ES-I3 (cell line): ENCODE results near the gene CDH11.

Experiments
- H3K36me3 ChIP-seq: 2 replicates; pipeline ENCODE4 v1.6.1; 2013; ENCODE audit warnings: mild to moderate bottlenecking, low read length, control low read depth, moderate library complexity; ENCODE audit not compliant: insufficient read depth
- H3K4me1 ChIP-seq: 2 replicates; pipeline ENCODE4 v1.6.1; 2013; ENCODE audit warnings: mild to moderate bottlenecking, control low read depth, low read length; ENCODE audit not compliant: insufficient read depth
- H3K9ac ChIP-seq: 2 replicates; pipeline ENCODE4 v1.6.1; 2013; ENCODE audit warnings: low read depth, mild to moderate bottlenecking, low read length, moderate library complexity
- H3K9me3 ChIP-seq: 2 replicates; pipeline ENCODE4 v1.6.1; 2013; ENCODE audit warnings: mild to moderate bottlenecking, low read length, moderate library complexity; ENCODE audit not compliant: control insufficient read depth, insufficient read depth

The CDH11 gene

DNA sequence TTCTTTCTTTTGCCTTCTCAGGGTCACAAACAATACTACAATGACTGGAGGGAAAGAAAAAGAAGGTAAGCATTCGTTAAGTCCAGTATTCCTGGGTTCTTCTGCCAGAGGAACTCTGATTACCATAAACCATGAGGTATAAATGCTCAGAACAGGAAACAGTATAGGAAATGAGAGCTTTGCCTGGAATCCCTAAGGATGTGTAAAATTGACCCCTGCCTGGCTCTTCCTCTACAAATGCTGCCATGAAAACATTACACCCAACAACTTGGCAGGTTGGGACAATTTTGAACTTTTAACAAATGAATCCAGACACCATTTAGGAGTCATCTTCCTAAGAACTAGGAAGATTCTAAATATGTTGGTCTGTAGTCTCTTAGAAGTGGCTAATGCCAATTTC is 173.8 kb downstream of the CDH11 start:
- Histone ChIP-seq H3K4me1 (no peaks in the 10 kb centered on the region), H3K9me3 (no peaks in the 10 kb centered on the region), H3K9ac (no peak overlapping the region), H3K36me3 (peaks cover 2% of the 10 kb centered on the region; the same call in 1 of the 2 replicates)

DNA sequence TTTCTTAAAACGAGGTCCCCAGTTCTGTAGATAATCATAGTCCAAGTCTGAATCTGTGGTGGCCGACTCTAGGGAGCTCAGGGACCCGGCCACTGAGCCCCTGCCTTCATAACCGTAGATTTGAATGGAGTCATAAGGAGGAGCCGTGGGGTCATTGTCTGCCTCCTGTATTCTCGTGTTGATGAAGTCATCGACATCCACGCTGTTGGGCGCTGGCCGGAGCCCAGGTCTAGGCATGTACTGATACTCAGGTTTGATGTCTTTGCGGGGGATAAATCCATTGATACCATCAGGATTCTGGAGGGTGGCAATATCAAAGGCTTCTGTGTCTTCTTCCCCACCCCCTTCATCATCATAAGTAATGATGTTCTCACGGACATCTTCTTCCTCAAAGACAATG is 174.2 kb downstream of the CDH11 start:
- H3K9me3 ChIP-seq: no peaks in the 10 kb centered on the region
- H3K36me3 ChIP-seq: peaks cover 2% of the 10 kb centered on the region; the same call in 1 of the 2 replicates

DNA sequence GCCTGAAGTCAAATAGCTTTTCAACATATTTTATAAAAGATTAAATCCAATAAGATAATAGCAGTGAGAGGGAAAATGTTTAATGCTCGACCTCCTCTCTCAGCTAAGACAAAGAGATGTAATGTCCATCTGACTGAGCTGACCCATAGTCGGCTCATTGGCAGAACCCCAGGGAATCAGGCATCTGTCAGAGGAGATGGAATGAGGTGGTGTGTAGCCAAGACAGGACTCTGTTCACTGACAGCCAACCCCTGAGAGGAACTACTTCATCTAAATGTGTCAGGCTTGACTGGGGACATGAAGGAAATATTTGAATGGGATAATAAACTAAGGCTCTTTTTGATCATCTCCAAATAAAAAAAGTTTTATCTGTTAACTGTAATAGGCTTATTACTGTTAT is 188.0 kb downstream of the CDH11 start:
- Histone ChIP-seq H3K9me3 (no peaks in the 10 kb centered on the region), H3K9ac (no peak overlapping the region), H3K36me3 (no peaks in the 10 kb centered on the region), H3K4me1 (no peaks in the 10 kb centered on the region)

More for the DNA sequence above, 174.2 kb downstream of the CDH11 start:
- Histone ChIP-seq H3K4me1 (no peaks in the 10 kb centered on the region), H3K9ac (no peak overlapping the region)

DNA sequence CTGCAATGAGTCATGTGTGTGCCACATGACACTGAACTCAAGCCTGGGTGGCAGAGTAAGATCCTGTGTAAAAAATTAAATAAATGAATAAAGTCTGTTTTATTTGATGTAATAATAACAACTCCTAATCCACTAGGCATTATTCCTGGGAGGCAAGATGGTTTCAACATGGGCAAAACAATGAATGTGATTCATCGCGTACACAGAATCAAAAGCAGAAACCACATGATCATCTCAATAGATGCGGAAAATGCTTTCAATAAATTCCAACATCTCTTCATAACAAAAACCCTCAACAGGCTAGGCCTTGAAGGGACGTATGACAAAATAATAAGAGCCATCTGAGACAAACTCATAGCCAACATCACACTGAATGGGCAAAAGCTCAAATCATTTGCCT is 195.4 kb downstream of the CDH11 start:
- no peaks in the 10 kb centered on the region for H3K36me3 ChIP-seq
- H3K9me3 ChIP-seq: no peaks in the 10 kb centered on the region
- no peak overlapping the region for H3K9ac ChIP-seq
- no peaks in the 10 kb centered on the region for H3K4me1 ChIP-seq

DNA sequence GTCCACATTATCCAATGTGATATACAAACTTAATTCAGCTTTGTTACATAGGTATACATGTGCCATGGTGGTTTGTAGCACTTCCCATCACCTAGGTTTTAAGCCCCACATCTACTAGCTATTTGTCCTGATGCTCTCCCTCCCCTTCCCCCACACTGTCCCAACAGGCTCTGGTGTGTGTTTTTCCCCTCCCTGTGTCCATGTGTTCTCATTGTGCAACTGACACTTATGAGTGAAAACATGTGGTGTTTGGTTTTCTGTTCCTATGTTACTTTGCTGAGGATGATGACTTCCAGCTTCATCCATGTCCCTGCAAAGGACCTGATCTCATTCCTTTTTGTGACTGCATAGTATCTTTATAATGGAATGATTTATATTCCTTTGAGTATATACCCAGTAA is 196.7 kb downstream of the CDH11 start:
- no peaks in the 10 kb centered on the region for H3K9me3 ChIP-seq

DNA sequence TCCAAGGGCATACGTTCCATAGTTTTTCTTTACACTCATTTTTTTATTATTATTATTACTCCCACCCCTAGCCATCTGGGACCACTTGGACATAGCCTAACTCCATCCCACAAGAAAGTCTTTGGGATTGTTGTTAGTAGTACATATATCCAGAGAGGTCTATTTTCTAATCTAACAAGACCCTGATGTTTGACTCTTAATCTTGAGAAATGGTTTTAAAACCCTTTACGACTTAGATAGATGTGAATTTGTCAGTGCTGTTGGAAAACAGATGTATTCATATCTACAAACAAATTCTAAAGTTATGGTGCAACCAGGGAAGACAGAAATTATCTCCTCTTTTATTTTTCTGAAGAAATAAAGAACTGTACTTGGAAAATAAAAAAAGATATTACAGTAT is 197.8 kb downstream of the CDH11 start:
- Histone ChIP-seq H3K9ac (no peak overlapping the region), H3K9me3 (no peaks in the 10 kb centered on the region), H3K36me3 (no peaks in the 10 kb centered on the region), H3K4me1 (no peaks in the 10 kb centered on the region)

More for the DNA sequence above, 196.7 kb downstream of the CDH11 start:
- Histone ChIP-seq H3K4me1 (no peaks in the 10 kb centered on the region), H3K36me3 (no peaks in the 10 kb centered on the region), H3K9ac (no peak overlapping the region)

DNA sequence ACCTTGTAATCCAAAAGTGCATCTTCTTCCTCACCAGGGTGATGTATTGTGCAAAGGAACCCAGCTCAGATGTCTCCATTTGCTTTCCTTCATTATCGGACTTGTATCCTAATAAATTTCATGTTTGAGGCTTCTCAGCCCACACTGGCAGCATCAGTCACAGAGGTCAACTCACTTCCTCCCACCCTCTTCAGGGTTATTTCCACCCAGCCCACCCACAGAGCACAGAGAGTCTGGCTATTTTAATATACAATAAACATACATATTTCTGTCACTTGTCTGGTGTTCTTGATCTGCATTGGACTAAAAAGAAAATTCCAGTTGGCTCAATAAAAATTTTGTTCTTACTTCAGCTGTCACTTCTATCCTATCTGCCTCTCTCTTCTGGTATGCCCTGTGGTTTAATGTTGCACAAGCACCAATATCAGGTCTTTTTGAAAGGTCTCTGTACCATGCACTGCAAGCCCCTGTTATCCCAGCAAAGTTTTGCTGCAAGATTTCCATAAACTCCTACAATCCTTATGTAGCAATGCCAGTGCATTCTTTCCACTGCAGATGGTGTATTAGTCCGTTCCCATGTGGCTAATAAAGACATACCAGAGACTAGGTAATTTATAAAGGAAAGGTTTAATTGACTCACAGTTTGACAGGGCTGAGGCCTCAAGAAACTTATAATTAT is 201.8 kb downstream of the CDH11 start:
- H3K9me3 ChIP-seq: no peaks in the 10 kb centered on the region
- H3K36me3 ChIP-seq: no peaks in the 10 kb centered on the region
- no peak overlapping the region for H3K9ac ChIP-seq
- no peaks in the 10 kb centered on the region for H3K4me1 ChIP-seq

DNA sequence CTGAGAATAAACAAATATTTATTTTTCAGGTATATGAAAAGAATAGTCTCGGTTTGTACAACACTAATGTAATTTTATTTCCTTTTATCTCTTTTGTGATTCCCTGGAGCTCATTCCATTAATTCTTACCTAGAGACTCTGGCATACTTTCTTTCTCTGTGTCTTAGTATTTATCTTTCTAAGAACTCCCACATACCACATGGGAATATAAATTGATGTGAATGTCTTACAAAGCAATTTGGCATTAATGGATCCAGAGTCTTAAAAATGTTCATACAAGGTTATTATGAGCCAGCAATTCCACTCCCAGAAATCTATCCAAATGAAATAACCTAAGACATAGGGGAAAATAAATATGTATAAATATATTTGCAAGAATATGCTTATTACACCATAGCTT is 202.7 kb downstream of the CDH11 start:
- Histone ChIP-seq H3K4me1 (no peaks in the 10 kb centered on the region), H3K9me3 (no peaks in the 10 kb centered on the region), H3K36me3 (no peaks in the 10 kb centered on the region), H3K9ac (no peak overlapping the region)

DNA sequence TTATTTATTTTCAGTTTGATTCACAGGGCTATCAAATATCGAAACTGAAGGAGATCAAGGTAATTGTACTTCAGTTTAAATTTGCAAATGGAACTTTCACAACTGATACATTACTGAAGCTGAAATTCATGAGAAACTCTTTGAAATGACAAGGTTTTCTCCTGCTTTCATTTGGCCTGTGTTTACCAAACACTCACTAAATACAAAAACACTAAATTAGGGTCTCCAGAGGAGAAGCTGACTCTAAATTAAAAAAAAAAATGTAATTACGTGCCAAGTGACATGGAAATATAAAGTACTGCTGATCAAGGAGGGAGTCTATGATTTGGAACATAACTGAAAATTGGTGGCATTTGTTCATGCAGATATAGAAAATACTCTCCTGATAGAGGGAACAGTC is 205.8 kb downstream of the CDH11 start:
- H3K9me3 ChIP-seq: no peaks in the 10 kb centered on the region
- H3K4me1 ChIP-seq: no peaks in the 10 kb centered on the region
- no peak overlapping the region for H3K9ac ChIP-seq
- no peaks in the 10 kb centered on the region for H3K36me3 ChIP-seq

DNA sequence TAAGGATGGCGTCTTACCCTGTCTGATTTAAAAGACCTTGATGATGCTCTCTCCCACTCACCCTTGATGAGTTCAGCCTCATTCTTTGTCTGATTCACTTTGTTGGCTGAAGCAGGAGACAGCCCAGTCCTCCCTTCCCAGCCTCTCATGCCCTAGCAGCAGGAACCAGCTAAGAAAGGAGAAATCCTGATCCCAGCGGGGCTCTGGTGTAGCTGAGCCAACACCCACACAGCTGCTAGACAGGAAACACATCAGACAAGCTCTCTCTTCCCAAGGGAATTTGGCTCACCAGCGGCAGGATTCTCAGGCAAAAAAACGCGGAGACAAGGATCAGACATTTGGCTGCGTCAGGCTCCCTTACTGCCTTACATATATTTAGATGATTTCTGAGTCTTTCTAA is 211.5 kb downstream of the CDH11 start:
- Histone ChIP-seq H3K4me1 (no peaks in the 10 kb centered on the region; the same call in 1 of the 2 replicates), H3K9me3 (no peaks in the 10 kb centered on the region), H3K9ac (no peak overlapping the region), H3K36me3 (no peaks in the 10 kb centered on the region)

DNA sequence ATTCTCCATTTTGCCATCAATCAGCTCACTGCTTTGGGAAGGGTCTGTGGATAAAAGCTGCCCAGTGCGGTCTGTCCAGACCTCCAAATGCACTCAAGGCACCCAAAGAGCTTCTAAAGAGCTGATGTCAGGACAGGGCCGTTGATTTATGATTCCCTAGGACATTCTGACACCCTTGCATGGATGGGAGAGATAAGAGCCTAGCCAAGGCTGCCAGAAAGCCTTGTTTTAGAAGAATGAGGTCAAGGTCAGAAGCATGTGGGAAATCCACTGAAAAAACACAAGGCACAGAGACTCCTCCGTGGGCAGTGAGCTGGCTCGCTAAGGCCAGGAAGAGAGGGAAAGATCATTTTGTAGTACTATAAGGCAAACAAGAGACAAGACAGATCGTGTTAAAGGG is 214.0 kb downstream of the CDH11 start:
- H3K4me1 ChIP-seq: no peaks in the 10 kb centered on the region; the same call in 1 of the 2 replicates
- H3K9me3 ChIP-seq: no peaks in the 10 kb centered on the region
- no peak overlapping the region for H3K9ac ChIP-seq
- H3K36me3 ChIP-seq: no peaks in the 10 kb centered on the region

DNA sequence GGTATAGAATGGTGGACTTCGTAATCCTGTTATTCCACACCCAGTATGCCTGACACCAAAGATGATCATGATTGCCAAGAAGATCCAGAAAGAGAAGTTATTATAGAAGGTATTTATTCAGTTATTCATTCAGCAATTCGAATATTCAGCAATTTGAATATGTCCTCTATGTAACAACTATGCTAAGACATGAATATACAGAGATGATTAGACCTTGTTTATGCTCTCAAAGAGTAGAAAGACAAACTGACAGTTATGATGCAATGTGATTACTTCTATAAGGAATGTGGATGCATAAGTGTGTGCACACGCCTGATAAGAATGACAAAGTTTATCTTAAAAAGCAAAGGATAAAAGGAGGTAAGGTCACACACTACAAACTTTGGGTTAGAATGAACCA is 218.1 kb downstream of the CDH11 start:
- Histone ChIP-seq H3K36me3 (no peaks in the 10 kb centered on the region), H3K4me1 (no peaks in the 10 kb centered on the region), H3K9ac (no peak overlapping the region), H3K9me3 (no peaks in the 10 kb centered on the region)

DNA sequence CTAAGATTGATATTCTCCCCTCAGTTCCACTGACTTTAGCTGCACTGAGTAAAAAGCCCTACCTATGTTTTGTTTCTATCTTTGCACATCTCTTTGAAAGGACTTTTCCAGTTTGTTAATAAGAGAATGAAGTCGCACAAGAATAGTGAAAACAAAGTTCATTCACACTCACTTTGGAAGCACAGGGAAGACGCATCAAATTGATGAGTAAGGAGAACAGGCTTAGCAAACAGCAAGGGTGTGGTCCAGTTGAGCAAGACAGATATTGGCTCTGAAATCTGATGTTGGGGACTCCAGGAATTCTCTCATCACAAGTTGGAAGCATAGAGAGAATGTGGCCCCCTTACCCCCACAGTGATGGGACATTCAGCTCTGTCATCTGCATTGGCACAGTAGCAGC is 221.3 kb downstream of the CDH11 start:
- Histone ChIP-seq H3K36me3 (no peaks in the 10 kb centered on the region), H3K9ac (no peak overlapping the region), H3K4me1 (no peaks in the 10 kb centered on the region), H3K9me3 (no peaks in the 10 kb centered on the region)

DNA sequence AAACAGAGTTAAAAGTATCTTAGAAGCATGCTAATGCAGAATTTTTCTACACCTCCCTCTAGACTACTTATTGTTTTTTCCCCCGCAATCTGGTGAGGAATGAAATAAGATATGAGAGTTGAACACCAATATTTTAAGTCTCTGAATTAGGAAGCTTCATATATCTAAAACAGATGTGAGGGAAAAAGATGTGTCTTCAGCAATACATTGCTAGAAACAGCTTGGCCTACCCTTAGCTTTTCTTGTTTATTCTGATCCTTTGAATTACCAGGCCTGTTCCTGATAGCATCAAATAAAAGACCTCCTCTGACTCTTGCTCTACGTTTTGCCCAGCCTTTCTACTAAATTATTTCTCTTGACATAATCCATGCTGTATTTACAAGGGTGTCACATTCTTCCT is 221.8 kb downstream of the CDH11 start:
- Histone ChIP-seq H3K9me3 (no peaks in the 10 kb centered on the region), H3K9ac (no peak overlapping the region), H3K4me1 (no peaks in the 10 kb centered on the region), H3K36me3 (no peaks in the 10 kb centered on the region)

DNA sequence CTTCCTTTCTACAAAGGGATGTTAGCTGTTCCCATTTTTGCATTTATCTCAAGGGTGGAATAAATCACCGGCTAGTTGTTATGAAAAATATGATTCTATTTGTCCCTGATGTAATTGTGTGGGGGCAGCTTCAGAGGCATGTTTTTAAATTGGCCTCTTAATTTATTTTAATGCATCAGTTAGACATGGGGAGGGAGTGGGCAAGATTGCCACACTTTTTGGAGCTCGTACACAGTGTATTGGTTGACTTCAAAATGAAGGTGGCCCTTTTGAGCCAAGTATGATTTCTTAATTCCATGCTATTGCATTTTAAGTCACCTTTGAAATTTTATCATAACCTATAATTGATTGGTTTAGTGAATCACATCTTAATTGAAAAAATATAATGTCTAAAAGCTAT is 223.7 kb downstream of the CDH11 start:
- Histone ChIP-seq H3K36me3 (no peaks in the 10 kb centered on the region), H3K9me3 (no peaks in the 10 kb centered on the region), H3K4me1 (no peaks in the 10 kb centered on the region), H3K9ac (no peak overlapping the region)
